Measurements from ENCODE around the gene CREB3L4.

The CREB3L4 gene

GRCh38 chr1:153945131-153945794, 22.4 kb upstream of the CREB3L4 start:
- TF ChIP-seq YY1 (IDR thresholded peaks at IDR 0.05; ENCODE audit: insufficient read depth, insufficient read length) (no peak), SUZ12 (IDR thresholded peaks at IDR 0.05; ENCODE audit: extremely low read depth, insufficient read depth, insufficient read length) (no peak), ZNF274 (IDR thresholded peaks at IDR 0.05; ENCODE audit: low read depth, low read length) (no peak)
- no peak for DNase-seq (ENCODE audit: low read depth, low spot score)
- peak overlapping the region; percentile 97 for H3K9ac ChIP-seq (ENCODE audit: insufficient read length, low read depth)
- H3K27me3 ChIP-seq (ENCODE audit: insufficient read depth, insufficient read length), result no peaks in the 10 kb centered on the region
- peak overlapping the region; percentile 92 for H3K4me3 ChIP-seq (ENCODE audit: insufficient read length, low read depth)
- H3K36me3 ChIP-seq (ENCODE audit: insufficient read depth, insufficient read length, low read length), result peaks cover 81% of the 10 kb centered on the region
- H3K9me3 ChIP-seq (ENCODE audit: insufficient read depth, low read length), result no peaks in the 10 kb centered on the region
- peaks cover 20% of the 10 kb centered on the region for H3K4me1 ChIP-seq (ENCODE audit: insufficient read depth, insufficient read length)

DNA sequence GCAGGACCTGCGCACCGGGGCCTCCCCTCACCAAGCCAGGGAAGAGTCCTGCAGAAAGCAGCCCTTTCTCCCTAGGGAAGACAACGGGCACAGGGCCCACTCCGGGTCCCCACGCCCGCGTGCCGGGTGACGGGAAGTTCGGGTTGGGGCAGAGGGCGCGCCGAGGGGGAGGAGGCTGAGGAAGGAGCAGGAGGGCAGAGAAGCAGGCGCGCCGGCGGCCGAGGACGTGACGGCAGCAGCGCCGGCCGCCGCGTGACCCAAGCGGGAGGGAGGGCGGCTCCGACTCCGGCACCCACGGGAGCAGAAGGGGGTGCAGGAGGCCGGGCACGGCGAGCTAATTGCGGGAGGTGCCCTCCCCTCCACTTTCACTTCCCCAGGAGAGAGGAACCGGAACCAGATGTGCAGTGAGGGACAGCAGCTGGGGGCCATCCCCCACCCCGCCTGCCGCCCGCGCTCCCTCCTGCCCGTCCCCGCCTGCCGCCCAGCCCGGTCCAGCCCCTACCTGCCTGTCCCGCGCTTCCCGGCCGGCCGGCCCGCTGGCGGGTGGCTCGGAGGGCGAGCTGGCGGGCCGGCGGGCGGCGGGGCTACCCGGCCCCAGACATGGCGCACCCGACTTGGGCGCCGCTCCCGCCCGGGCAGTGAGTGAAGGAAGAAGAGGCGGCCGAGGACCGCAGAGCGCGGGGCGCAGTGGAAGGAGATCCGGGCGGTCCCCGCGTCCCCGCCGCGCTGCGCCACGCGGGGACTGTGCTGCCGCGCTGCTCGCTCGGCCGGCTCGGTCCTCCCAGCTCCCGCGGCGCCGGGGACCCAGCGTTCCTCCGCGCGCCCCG, 21.7 kb upstream of the CREB3L4 start:
- Histone ChIP-seq H3K9me3 (ENCODE audit: insufficient read depth, low read length) (no peaks in the 10 kb centered on the region), H3K9ac (ENCODE audit: insufficient read length, low read depth) (peak overlapping the region; percentile 97), H3K36me3 (ENCODE audit: insufficient read depth, insufficient read length, low read length) (peaks cover 81% of the 10 kb centered on the region), H3K4me3 (ENCODE audit: insufficient read length, low read depth) (peak overlapping the region; percentile 92), H3K27me3 (ENCODE audit: insufficient read depth, insufficient read length) (no peaks in the 10 kb centered on the region), H3K4me1 (ENCODE audit: insufficient read depth, insufficient read length) (peaks cover 20% of the 10 kb centered on the region)
- no peak for DNase-seq (ENCODE audit: low read depth, low spot score)
- TF ChIP-seq SUZ12 (IDR thresholded peaks at IDR 0.05; ENCODE audit: extremely low read depth, insufficient read depth, insufficient read length) (no peak), YY1 (IDR thresholded peaks at IDR 0.05; ENCODE audit: insufficient read depth, insufficient read length) (no peak), ZNF274 (IDR thresholded peaks at IDR 0.05; ENCODE audit: low read depth, low read length) (no peak)

DNA sequence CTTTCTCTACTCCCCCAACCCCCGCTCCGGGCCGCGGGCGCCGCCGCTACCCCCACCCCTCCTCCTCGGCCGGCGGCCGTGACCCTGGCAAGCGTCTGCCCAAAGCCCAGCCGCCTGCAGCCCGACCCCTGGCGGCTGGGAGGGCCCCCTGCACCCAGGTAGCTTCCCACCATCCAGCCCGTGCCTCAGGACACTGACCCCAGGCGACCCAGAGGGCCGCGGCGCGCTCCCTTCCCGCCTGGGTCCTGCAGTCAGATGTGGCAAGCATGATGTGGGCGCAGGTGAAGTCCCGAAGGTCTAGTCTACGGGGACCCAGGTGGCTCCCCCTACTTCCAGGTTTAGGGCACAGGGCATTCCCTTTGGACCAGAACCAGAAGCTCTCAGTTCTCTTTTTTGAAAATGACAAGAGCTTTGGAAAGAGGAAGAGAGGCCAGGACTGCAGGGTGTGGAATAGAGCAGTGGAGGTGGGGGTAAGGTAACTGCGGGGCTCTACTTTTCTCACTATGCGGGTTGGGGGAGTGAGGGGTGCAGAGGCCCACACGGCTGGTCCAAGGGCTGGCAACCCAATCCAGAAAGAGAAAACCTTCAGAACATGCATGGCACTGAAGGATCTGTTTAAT, 21.0 kb upstream of the CREB3L4 start, which contains the start of gene DENND4B:
TSS of gene DENND4B (minus strand) at position 97 of the 620 bp plus-strand sequence. CDS start 2,344 bp downstream, outside the sequence.
- TF ChIP-seq SUZ12 (IDR thresholded peaks at IDR 0.05; ENCODE audit: extremely low read depth, insufficient read depth, insufficient read length) (no peak), ZNF274 (IDR thresholded peaks at IDR 0.05; ENCODE audit: low read depth, low read length) (no peak), YY1 (IDR thresholded peaks at IDR 0.05; ENCODE audit: insufficient read depth, insufficient read length) (no peak)
- Histone ChIP-seq H3K4me3 (ENCODE audit: insufficient read length, low read depth) (peak within 1 kb of the TSS; percentile 92), H3K9me3 (ENCODE audit: insufficient read depth, low read length) (no peaks in the 10 kb centered on the region), H3K9ac (ENCODE audit: insufficient read length, low read depth) (peak within 1 kb of the TSS; percentile 97), H3K27me3 (ENCODE audit: insufficient read depth, insufficient read length) (no peaks in the 10 kb centered on the region), H3K4me1 (ENCODE audit: insufficient read depth, insufficient read length) (peaks cover 20% of the 10 kb centered on the region), H3K36me3 (ENCODE audit: insufficient read depth, insufficient read length, low read length) (peaks cover 81% of the 10 kb centered on the region)
- DNase-seq (ENCODE audit: low read depth, low spot score), result peak; percentile 87

- Histone ChIP-seq H3K9me3 (ENCODE audit: insufficient read depth, low read length) (no peaks in the 10 kb centered on the region), H3K4me1 (ENCODE audit: insufficient read depth, insufficient read length) (peaks cover 22% of the 10 kb centered on the region), H3K9ac (ENCODE audit: insufficient read length, low read depth) (no peak overlapping the region), H3K36me3 (ENCODE audit: insufficient read depth, insufficient read length, low read length) (peaks cover 82% of the 10 kb centered on the region), H3K4me3 (ENCODE audit: insufficient read length, low read depth) (no peak overlapping the region), H3K27me3 (ENCODE audit: insufficient read depth, insufficient read length) (no peaks in the 10 kb centered on the region)
- TF ChIP-seq YY1 (IDR thresholded peaks at IDR 0.05; ENCODE audit: insufficient read depth, insufficient read length) (no peak), SUZ12 (IDR thresholded peaks at IDR 0.05; ENCODE audit: extremely low read depth, insufficient read depth, insufficient read length) (no peak), ZNF274 (IDR thresholded peaks at IDR 0.05; ENCODE audit: low read depth, low read length) (no peak)
- no peak for DNase-seq (ENCODE audit: low read depth, low spot score)
Measured at GRCh38 chr1:153951183-153951582, 16.5 kb upstream of the CREB3L4 start.

DNA sequence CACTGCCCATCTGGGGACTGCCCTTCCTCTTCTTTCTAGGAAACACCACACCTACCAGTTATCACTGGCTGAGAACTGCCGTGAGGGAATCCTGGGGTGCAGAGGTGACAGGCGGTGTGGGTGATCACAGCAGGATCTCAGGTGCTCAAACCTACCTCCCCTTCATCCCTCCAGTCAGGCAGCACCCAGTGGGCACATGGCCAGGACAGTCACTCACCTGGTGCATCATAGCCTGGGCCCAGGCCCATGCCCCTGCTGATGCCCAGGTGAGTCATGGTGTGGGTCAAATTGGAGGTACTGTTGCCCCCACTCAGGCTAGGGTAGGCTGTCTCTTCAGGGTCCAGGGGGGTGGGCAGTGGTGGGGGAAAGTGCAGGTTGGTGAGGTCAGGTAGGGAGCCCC, 15.9 kb upstream of the CREB3L4 start:
- no peak for TF ChIP-seq YY1 (IDR thresholded peaks at IDR 0.05; ENCODE audit: insufficient read depth, insufficient read length)
- TF ChIP-seq SUZ12 (IDR thresholded peaks at IDR 0.05; ENCODE audit: extremely low read depth, insufficient read depth, insufficient read length), result no peak
- no peak for TF ChIP-seq ZNF274 (IDR thresholded peaks at IDR 0.05; ENCODE audit: low read depth, low read length)
- Histone ChIP-seq H3K36me3 (ENCODE audit: insufficient read depth, insufficient read length, low read length) (peaks cover 81% of the 10 kb centered on the region), H3K27me3 (ENCODE audit: insufficient read depth, insufficient read length) (no peaks in the 10 kb centered on the region), H3K4me1 (ENCODE audit: insufficient read depth, insufficient read length) (peaks cover 27% of the 10 kb centered on the region), H3K9ac (ENCODE audit: insufficient read length, low read depth) (no peak overlapping the region), H3K9me3 (ENCODE audit: insufficient read depth, low read length) (no peaks in the 10 kb centered on the region), H3K4me3 (ENCODE audit: insufficient read length, low read depth) (no peak overlapping the region)
- no peak for DNase-seq (ENCODE audit: low read depth, low spot score)

GRCh38 chr1:153953859-153954365, 13.8 kb upstream of the CREB3L4 start:
- Histone ChIP-seq H3K36me3 (ENCODE audit: insufficient read depth, insufficient read length, low read length) (peaks cover 61% of the 10 kb centered on the region), H3K27me3 (ENCODE audit: insufficient read depth, insufficient read length) (no peaks in the 10 kb centered on the region), H3K9me3 (ENCODE audit: insufficient read depth, low read length) (no peaks in the 10 kb centered on the region), H3K4me1 (ENCODE audit: insufficient read depth, insufficient read length) (peaks cover 16% of the 10 kb centered on the region), H3K9ac (ENCODE audit: insufficient read length, low read depth) (no peak overlapping the region), H3K4me3 (ENCODE audit: insufficient read length, low read depth) (no peak overlapping the region)
- TF ChIP-seq YY1 (IDR thresholded peaks at IDR 0.05; ENCODE audit: insufficient read depth, insufficient read length), result no peak
- TF ChIP-seq ZNF274 (IDR thresholded peaks at IDR 0.05; ENCODE audit: low read depth, low read length), result no peak
- no peak for TF ChIP-seq SUZ12 (IDR thresholded peaks at IDR 0.05; ENCODE audit: extremely low read depth, insufficient read depth, insufficient read length)
- no peak for DNase-seq (ENCODE audit: low read depth, low spot score)
